OCI-LY7 (cell line): ENCODE results near the gene PHETA1. TPM values are rescaled to one million over a fixed set of nuclear protein-coding genes. Genes with fewer than 3 reads are reported as not detected.

Experiments
- BruUV-seq: library from RNA; stranded (reverse); fragments of 400-500 nt; replicated peaks from 2 replicates; lab custom pipeline; 2021; lab: Mats Ljungman, UMichigan
- CTCF ChIA-PET: fragments of 300-600 bp; sonication (Branson Sonifier 250); formaldehyde crosslinking; loops from one replicate; lab custom pipeline; 2022; ENCODE audit warnings: antibody characterized with exemption; ENCODE audit not compliant: unreplicated experiment; lab: Charles Lee
- POLR2A ChIA-PET: fragments of 300-600 bp; sonication (Branson Sonifier 250); formaldehyde crosslinking; loops from one replicate; lab custom pipeline; 2022; ENCODE audit warnings: antibody characterized with exemption; lab: Charles Lee
- DNase-seq: peaks from one replicate; pipeline ENCODE4 v3.0.0-alpha.2; 2015; ENCODE audit warnings: low spot score
- H2AFZ ChIP-seq: fragments of 200-600 bp; sonication (generic), shearing (Covaris generic); 2 replicates; pipeline ENCODE4 v1.6.1; 2014; ENCODE audit warnings: mild to moderate bottlenecking, antibody characterized with exemption, low read length, moderate library complexity
- H3K27ac ChIP-seq: fragments of 200-600 bp; sonication (generic); 2 replicates; pipeline ENCODE4 v1.5.1; 2014; ENCODE audit warnings: mixed run types, low read depth, mild to moderate bottlenecking, moderate library complexity, low read length, inconsistent platforms; ENCODE audit not compliant: poor library complexity, severe bottlenecking
- H3K36me3 ChIP-seq: fragments of 200-600 bp; sonication (generic); 2 replicates; pipeline ENCODE4 v1.6.1; 2014; ENCODE audit warnings: mild to moderate bottlenecking, antibody characterized with exemption, low read length, moderate library complexity, mixed read lengths; ENCODE audit not compliant: insufficient read depth
- H3K4me1 ChIP-seq: fragments of 200-600 bp; sonication (generic); 2 replicates; pipeline ENCODE4 v1.5.1; 2014; ENCODE audit warnings: mild to moderate bottlenecking, low read length; ENCODE audit not compliant: insufficient read depth, poor library complexity, severe bottlenecking
- H3K4me2 ChIP-seq: fragments of 200-600 bp; sonication (generic); 2 replicates; pipeline ENCODE4 v1.6.1; 2014; ENCODE audit warnings: mild to moderate bottlenecking, low read length
- H3K4me3 ChIP-seq: fragments of 200-600 bp; sonication (generic); 2 replicates; pipeline ENCODE4 v1.5.1; 2014; ENCODE audit warnings: mild to moderate bottlenecking, low read depth, low read length; ENCODE audit not compliant: poor library complexity, severe bottlenecking
- H3K79me2 ChIP-seq: fragments of 200-600 bp; sonication (generic); 2 replicates; pipeline ENCODE4 v1.6.1; 2016; ENCODE audit warnings: low read depth, mild to moderate bottlenecking, low read length, moderate library complexity, mixed read lengths; ENCODE audit not compliant: insufficient read depth
- H3K9me2 ChIP-seq: fragments of 200-600 bp; sonication (generic); 2 replicates; pipeline ENCODE4 v1.6.1; 2016; ENCODE audit warnings: mild to moderate bottlenecking, low read length, mixed read lengths; ENCODE audit not compliant: insufficient read depth
- H3K9me3 ChIP-seq: fragments of 200-600 bp; sonication (generic); 2 replicates; pipeline ENCODE4 v1.6.1; 2014; ENCODE audit warnings: mild to moderate bottlenecking, mixed run types, low read length, mixed read lengths
- H4K20me1 ChIP-seq: fragments of 200-600 bp; sonication (generic); 2 replicates; pipeline ENCODE4 v1.6.1; 2014; ENCODE audit warnings: mild to moderate bottlenecking, antibody characterized with exemption, low read length, moderate library complexity, mixed read lengths; ENCODE audit not compliant: insufficient read depth
- EZH2phosphoT487 ChIP-seq: fragments of 200-600 bp; sonication (generic); IDR thresholded peaks from 2 replicates; pipeline ENCODE4 v1.6.1; 2018; ENCODE audit warnings: low read depth, borderline replicate concordance, mild to moderate bottlenecking, mixed run types, antibody characterized with exemption, low read length, moderate library complexity, mixed read lengths
- intact Hi-C: fragments of 100-400 bp; cut with micrococcal nuclease; formaldehyde crosslinking; loops from one replicate; pipeline ENCODE4 v1.10.0; 2022; ENCODE audit not compliant: unreplicated experiment
- total RNA-seq, 2 experiments: library from RNA; depleted of rRNA in 1 of 2; stranded (reverse); fragments of >200 nt in 1 of 2; shearing (Covaris generic) in 1 of 2; gene quantifications; 2 replicates each; pipeline ENCODE4 v1.2.3, GENCODE V29; 2014 to 2022
- TF ChIP-seq, protein P1 (sequence below): fragments of 200-600 bp; sonication (generic); conservative IDR thresholded peaks from 2 replicates; pipeline ENCODE4 v1.5.1; 2014; ENCODE audit warnings: mild to moderate bottlenecking, antibody characterized with exemption, low read length, moderate library complexity, mixed read lengths

The PHETA1 gene
- total RNA-seq, 2 experiments from 2014 or later, result 0.73 to 2.7 TPM

DNA sequence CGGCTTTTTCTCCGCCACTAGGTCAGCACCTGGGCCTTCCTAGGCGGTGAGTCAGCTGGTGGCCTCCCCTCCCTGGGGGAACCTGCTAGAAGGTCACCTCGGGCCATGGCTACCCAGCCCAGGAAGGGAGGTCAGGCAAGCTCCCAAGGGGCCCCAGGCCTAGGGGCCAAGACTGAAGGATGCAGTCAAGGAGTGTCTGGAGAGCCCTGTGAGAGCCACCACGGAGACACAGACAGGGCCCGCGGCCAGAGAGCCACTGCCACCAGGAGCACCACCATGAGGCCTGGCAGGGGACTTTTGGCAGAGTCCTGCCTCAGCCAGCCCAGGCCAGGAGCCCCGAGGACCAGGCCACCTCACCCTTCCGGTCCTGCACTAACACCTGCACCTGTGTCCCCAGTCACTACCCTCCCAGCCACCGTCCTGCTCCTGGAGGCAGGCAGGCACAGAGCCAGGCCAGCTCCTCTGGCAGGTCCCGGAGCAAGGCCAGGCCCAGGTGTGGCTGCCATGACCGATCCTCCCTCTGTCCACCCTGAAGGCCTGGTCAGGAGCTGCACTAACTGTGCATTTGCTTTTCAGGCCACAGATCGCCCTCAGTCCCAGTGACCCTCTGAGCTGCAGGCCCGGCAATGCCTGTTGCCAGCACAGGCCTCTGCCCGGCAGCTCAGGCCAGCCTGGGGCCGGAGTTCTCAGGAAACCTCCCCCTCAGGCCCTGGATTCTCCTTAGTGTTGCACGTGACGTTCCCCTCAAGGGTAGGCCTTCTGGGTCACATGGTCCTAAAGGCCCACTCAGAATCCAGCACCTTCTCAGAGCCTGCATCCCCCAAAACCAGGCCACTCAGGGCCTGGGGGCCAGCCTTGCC, 6.9 kb downstream of the PHETA1 start:
- intact Hi-C loops, result no loop called here
- ChIA-PET POLR2A (interaction anchor here (0.5 kb wide), 1 partner anchor 266 kb away, joined by 4 read pairs; no protein-coding TSS in a partner anchor), CTCF (interaction anchor here (0.5 kb wide), 1 partner anchor 256 kb away, joined by 5 read pairs; no protein-coding TSS in a partner anchor)
- TF ChIP-seq, protein P1, sequence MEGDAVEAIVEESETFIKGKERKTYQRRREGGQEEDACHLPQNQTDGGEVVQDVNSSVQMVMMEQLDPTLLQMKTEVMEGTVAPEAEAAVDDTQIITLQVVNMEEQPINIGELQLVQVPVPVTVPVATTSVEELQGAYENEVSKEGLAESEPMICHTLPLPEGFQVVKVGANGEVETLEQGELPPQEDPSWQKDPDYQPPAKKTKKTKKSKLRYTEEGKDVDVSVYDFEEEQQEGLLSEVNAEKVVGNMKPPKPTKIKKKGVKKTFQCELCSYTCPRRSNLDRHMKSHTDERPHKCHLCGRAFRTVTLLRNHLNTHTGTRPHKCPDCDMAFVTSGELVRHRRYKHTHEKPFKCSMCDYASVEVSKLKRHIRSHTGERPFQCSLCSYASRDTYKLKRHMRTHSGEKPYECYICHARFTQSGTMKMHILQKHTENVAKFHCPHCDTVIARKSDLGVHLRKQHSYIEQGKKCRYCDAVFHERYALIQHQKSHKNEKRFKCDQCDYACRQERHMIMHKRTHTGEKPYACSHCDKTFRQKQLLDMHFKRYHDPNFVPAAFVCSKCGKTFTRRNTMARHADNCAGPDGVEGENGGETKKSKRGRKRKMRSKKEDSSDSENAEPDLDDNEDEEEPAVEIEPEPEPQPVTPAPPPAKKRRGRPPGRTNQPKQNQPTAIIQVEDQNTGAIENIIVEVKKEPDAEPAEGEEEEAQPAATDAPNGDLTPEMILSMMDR, result no peak
- no peak for TF ChIP-seq EZH2phosphoT487
- Histone ChIP-seq H3K79me2 (no peaks in the 10 kb centered on the region), H4K20me1 (no peaks in the 10 kb centered on the region), H3K4me3 (no peak overlapping the region), H3K9me2 (no peaks in the 10 kb centered on the region), H3K4me1 (no peaks in the 10 kb centered on the region), H3K27ac (no peak overlapping the region), H3K9me3 (no peaks in the 10 kb centered on the region), H3K36me3 (no peaks in the 10 kb centered on the region), H3K4me2 (no peak overlapping the region), H2AFZ (no peak overlapping the region)
- DNase-seq, result no peak
- no TSS peak for BruUV-seq

DNA sequence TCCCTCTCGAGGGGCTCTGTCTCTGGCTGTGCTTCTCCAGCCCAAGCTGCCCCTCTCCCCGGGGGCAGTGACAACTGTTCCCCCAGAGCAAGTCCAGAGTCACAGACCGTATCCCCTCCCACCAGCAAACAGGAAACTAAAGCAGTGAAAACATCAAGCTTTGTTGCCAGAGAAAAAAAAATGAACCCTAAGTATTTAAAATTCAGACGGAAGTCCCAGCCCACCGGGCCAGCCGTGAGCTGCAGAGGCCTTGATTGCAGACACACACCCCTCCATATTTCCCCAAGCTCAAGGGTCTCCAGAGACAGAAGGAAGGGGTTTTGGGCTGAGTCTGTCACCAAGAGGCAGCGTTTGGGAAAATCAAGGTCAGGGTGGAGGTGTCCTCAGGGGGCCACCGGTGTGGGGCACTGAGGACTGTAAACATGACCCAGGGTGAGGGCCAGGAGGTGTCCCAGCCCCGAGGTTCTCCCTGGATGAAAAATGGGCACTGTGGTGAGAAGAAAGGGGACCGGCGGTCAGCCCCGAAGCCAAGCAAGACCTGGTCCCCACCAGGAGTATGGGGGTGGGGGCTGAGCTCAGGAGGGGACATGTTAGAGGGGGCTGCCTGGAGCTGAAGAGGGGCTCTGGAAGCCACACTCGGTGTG, 7.7 kb downstream of the PHETA1 start:
- Histone ChIP-seq H3K79me2 (no peaks in the 10 kb centered on the region), H3K4me1 (no peaks in the 10 kb centered on the region), H2AFZ (no peak overlapping the region), H3K9me3 (no peaks in the 10 kb centered on the region), H3K36me3 (no peaks in the 10 kb centered on the region), H3K9me2 (no peaks in the 10 kb centered on the region), H3K27ac (no peak overlapping the region), H4K20me1 (no peaks in the 10 kb centered on the region), H3K4me2 (no peak overlapping the region), H3K4me3 (no peak overlapping the region)
- TF ChIP-seq EZH2phosphoT487, result no peak
- TF ChIP-seq, protein P1, result no peak
- ChIA-PET CTCF (interaction anchor here (0.5 kb wide), 1 partner anchor 257 kb away, joined by 5 read pairs; no protein-coding TSS in a partner anchor), POLR2A (interaction anchor here (0.5 to 0.6 kb wide), 2 partner anchors 265 to 532 kb away, joined by 4 read pairs; no protein-coding TSS in a partner anchor)
- DNase-seq, result no peak
- no TSS peak for BruUV-seq
- intact Hi-C loops, result no loop called here
